Panc1 (cell line): ENCODE results near the gene COL1A1.

Source experiments
- POLR2AphosphoS5 ChIP-seq: IDR thresholded peaks from 2 replicates; pipeline ENCODE4 v1.6.1; 2012; ENCODE audit warnings: mild to moderate bottlenecking, low read depth, low read length, moderate library complexity
- TF ChIP-seq, protein P1 (sequence below): fragments of 450-650 bp; IDR thresholded peaks from 2 replicates; pipeline ENCODE4 v1.5.1; 2017; ENCODE audit warnings: mild to moderate bottlenecking

DNA sequence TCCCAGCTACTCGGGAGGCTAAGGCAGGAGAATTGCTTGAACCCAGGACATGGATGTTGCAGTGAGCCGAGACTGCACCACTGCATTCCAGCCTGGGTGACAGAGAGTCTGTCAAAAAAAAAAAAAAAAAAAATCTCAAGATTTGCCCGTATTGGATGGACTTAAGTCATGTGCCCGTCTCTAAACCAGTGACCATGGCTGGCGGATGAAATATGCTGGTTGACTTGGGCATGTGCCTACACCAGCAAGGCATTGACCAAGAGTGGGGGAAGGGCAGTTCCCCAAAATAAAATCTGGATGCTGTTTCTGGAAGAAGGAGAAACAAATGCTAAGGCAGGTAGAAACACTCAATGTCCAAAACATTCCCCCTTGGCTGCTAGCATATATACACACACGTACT, 21.5 kb upstream of the COL1A1 start:
- TF ChIP-seq, protein P1, sequence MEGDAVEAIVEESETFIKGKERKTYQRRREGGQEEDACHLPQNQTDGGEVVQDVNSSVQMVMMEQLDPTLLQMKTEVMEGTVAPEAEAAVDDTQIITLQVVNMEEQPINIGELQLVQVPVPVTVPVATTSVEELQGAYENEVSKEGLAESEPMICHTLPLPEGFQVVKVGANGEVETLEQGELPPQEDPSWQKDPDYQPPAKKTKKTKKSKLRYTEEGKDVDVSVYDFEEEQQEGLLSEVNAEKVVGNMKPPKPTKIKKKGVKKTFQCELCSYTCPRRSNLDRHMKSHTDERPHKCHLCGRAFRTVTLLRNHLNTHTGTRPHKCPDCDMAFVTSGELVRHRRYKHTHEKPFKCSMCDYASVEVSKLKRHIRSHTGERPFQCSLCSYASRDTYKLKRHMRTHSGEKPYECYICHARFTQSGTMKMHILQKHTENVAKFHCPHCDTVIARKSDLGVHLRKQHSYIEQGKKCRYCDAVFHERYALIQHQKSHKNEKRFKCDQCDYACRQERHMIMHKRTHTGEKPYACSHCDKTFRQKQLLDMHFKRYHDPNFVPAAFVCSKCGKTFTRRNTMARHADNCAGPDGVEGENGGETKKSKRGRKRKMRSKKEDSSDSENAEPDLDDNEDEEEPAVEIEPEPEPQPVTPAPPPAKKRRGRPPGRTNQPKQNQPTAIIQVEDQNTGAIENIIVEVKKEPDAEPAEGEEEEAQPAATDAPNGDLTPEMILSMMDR, result no peak
- no peak for TF ChIP-seq POLR2AphosphoS5
